ENCODE measurements around the gene MGP. TPM values are rescaled to one million over a fixed set of nuclear protein-coding genes. Genes with fewer than 3 reads are reported as not detected.

The MGP gene
- total RNA-seq, 4 donors from 2014 or later = 90.5 to 499 (median 234) TPM

- in situ Hi-C loops (cut with MboI; ENCODE audit: low pct_ligation_motif_present in 1 of 4, low pct_unique_long_range_greater_than_20kb in 1 of 4, low sequenced_read_pairs in 3 of 4) (no loop called here), intact Hi-C loops (cut with DNase I; ENCODE audit: low total_unique reads) (no loop called here)
- Histone ChIP-seq H3K4me3 (no peak overlapping the region), H3K36me3 (no peaks in the 10 kb centered on the region), H3K4me1 (peaks cover 0 to 7% (median 0%) of the 10 kb centered on the region in 4 donors), H3K27me3 (no peaks in the 10 kb centered on the region), H3K27ac (peak overlapping the region in 1 of 4 donors; percentile 26), H3K9me3 (no peaks in the 10 kb centered on the region)
- 74 to 90% methylated on average over 2 to 8 of the region's 8 CpGs for WGBS, 2 donors (ENCODE audit: low coverage in 1 of 2)
- DNase-seq = no peak
- TF ChIP-seq POLR2A (IDR thresholded peaks at IDR 0.05) (no peak), EP300 (IDR thresholded peaks at IDR 0.05; ENCODE audit: low read depth) (no peak), POLR2AphosphoS5 (IDR thresholded peaks at IDR 0.05) (no peak)
- TF ChIP-seq, protein P1, sequence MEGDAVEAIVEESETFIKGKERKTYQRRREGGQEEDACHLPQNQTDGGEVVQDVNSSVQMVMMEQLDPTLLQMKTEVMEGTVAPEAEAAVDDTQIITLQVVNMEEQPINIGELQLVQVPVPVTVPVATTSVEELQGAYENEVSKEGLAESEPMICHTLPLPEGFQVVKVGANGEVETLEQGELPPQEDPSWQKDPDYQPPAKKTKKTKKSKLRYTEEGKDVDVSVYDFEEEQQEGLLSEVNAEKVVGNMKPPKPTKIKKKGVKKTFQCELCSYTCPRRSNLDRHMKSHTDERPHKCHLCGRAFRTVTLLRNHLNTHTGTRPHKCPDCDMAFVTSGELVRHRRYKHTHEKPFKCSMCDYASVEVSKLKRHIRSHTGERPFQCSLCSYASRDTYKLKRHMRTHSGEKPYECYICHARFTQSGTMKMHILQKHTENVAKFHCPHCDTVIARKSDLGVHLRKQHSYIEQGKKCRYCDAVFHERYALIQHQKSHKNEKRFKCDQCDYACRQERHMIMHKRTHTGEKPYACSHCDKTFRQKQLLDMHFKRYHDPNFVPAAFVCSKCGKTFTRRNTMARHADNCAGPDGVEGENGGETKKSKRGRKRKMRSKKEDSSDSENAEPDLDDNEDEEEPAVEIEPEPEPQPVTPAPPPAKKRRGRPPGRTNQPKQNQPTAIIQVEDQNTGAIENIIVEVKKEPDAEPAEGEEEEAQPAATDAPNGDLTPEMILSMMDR (IDR thresholded peaks at IDR 0.05) = no peak
These were observed 19.2 kb upstream of the MGP start for GRCh38 chr12:14904854-14905253.

GRCh38 chr12:14903386-14904098 lies 17.9 kb upstream of the MGP start:
- intact Hi-C loops (cut with DNase I; ENCODE audit: low total_unique reads) (no loop called here), in situ Hi-C loops (cut with MboI; ENCODE audit: low pct_ligation_motif_present in 1 of 4, low pct_unique_long_range_greater_than_20kb in 1 of 4, low sequenced_read_pairs in 3 of 4) (no loop called here)
- no peak for DNase-seq
- 90 to 92% methylated on average over 5 of the region's 5 CpGs for WGBS, 2 donors (ENCODE audit: low coverage in 1 of 2)
- no peaks in the 10 kb centered on the region for H3K9me3 ChIP-seq
- no peak overlapping the region for H3K4me3 ChIP-seq
- H3K36me3 ChIP-seq = no peaks in the 10 kb centered on the region
- TF ChIP-seq EP300 (IDR thresholded peaks at IDR 0.05; ENCODE audit: low read depth) = no peak
- no peak for TF ChIP-seq POLR2AphosphoS5 (IDR thresholded peaks at IDR 0.05)
- no peak for TF ChIP-seq POLR2A (IDR thresholded peaks at IDR 0.05)
- TF ChIP-seq, protein P1 (IDR thresholded peaks at IDR 0.05) = no peak
- H3K27me3 ChIP-seq = no peaks in the 10 kb centered on the region
- no peak overlapping the region for H3K27ac ChIP-seq
- H3K4me1 ChIP-seq = peaks cover 0 to 6% (median 0%) of the 10 kb centered on the region in 4 donors

- in situ Hi-C loops (cut with MboI; ENCODE audit: low pct_ligation_motif_present in 1 of 4, low pct_unique_long_range_greater_than_20kb in 1 of 4, low sequenced_read_pairs in 3 of 4) = no loop called here
- H3K9me3 ChIP-seq = no peaks in the 10 kb centered on the region
- no peak for DNase-seq
- H3K4me1 ChIP-seq = peaks cover 0 to 6% (median 0%) of the 10 kb centered on the region in 4 donors
- no peaks in the 10 kb centered on the region for H3K27me3 ChIP-seq
- intact Hi-C loops (cut with DNase I; ENCODE audit: low total_unique reads) = no loop called here
- H3K36me3 ChIP-seq = no peaks in the 10 kb centered on the region
- TF ChIP-seq POLR2A (IDR thresholded peaks at IDR 0.05) (no peak), POLR2AphosphoS5 (IDR thresholded peaks at IDR 0.05) (no peak), EP300 (IDR thresholded peaks at IDR 0.05; ENCODE audit: low read depth) (no peak)
- TF ChIP-seq, protein P1 (IDR thresholded peaks at IDR 0.05) = no peak
- H3K4me3 ChIP-seq = no peak overlapping the region
- H3K27ac ChIP-seq = peak overlapping the region in 1 of 4 donors; percentile 25
- WGBS, 2 donors (ENCODE audit: low coverage in 1 of 2) = 49 to 78% methylated on average over 2 of the region's 2 CpGs
These were observed 16.8 kb upstream of the MGP start for GRCh38 chr12:14902465-14902864.

DNA sequence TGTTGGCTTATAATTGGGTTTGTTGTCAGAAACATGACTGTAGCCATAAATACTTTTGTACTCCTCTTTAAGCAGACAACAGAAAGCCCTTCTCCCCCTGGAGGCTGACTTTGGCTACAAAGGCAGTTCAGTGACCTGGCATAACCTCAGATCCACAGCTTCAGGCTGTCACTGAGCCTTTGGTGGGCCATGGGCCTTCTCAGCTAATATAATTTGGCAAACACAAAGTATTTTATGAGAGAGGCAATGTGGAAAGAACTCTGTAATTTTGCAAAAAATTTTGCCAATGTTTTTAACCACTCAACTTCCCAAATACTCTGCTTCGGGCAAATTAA lies 15.5 kb upstream of the MGP start:
- Histone ChIP-seq H3K27me3 (no peaks in the 10 kb centered on the region), H3K27ac (peak overlapping the region in 2 of 4 donors; percentile 8 to 36), H3K4me3 (no peak overlapping the region), H3K4me1 (peaks cover 0 to 6% (median 0%) of the 10 kb centered on the region in 4 donors), H3K9me3 (no peaks in the 10 kb centered on the region), H3K36me3 (no peaks in the 10 kb centered on the region)
- TF ChIP-seq POLR2A (IDR thresholded peaks at IDR 0.05) = no peak
- TF ChIP-seq POLR2AphosphoS5 (IDR thresholded peaks at IDR 0.05) = no peak
- TF ChIP-seq EP300 (IDR thresholded peaks at IDR 0.05; ENCODE audit: low read depth) = no peak
- TF ChIP-seq, protein P1 (IDR thresholded peaks at IDR 0.05) = no peak
- intact Hi-C loops (cut with DNase I; ENCODE audit: low total_unique reads) (no loop called here), in situ Hi-C loops (cut with MboI; ENCODE audit: low pct_ligation_motif_present in 1 of 4, low pct_unique_long_range_greater_than_20kb in 1 of 4, low sequenced_read_pairs in 3 of 4) (no loop called here)
- 89 to 100% methylated on average over 1 of the region's 1 CpG for WGBS, 2 donors (ENCODE audit: low coverage in 1 of 2)
- no peak for DNase-seq

All from transverse colon (tissue), 4 donors.